ENCODE data around the gene PER1.

PER1 gene

GRCh38 chr17:8138374-8138671 lies 13.9 kb downstream of the PER1 start:
- no peak for FAIRE-seq

GRCh38 chr17:8137645-8138373 lies 14.4 kb downstream of the PER1 start:
- FAIRE-seq, result no peak

DNA sequence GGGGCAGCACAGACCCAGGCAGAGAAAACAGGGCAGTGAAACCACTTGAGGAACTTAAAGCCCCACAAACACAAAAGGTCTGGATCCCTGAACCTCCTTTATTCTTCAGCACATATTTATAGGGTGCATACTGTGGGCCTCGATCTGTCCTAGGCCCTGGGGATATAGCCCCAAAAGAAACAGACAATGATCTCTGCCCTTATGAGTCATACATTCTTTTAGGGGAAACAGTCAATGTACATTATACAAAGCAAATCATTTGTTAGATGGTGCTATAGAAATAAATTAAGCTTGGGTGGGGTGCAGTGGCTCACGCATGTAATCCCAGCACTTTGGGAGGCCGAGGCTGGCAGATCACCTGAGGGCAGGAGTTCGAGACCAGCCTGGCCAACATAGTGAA lies 18.3 kb downstream of the PER1 start:
- no peak for FAIRE-seq

GRCh38 chr17:8133399-8133798 lies 18.8 kb downstream of the PER1 start:
- no peak for FAIRE-seq

GRCh38 chr17:8131844-8132441 lies 20.3 kb downstream of the PER1 start:
- FAIRE-seq, result no peak

GRCh38 chr17:8128125-8128784 lies 23.9 kb downstream of the PER1 start:
- no peak for FAIRE-seq

- no peak for FAIRE-seq
Observed at GRCh38 chr17:8126491-8127066, 25.6 kb downstream of the PER1 start.

DNA sequence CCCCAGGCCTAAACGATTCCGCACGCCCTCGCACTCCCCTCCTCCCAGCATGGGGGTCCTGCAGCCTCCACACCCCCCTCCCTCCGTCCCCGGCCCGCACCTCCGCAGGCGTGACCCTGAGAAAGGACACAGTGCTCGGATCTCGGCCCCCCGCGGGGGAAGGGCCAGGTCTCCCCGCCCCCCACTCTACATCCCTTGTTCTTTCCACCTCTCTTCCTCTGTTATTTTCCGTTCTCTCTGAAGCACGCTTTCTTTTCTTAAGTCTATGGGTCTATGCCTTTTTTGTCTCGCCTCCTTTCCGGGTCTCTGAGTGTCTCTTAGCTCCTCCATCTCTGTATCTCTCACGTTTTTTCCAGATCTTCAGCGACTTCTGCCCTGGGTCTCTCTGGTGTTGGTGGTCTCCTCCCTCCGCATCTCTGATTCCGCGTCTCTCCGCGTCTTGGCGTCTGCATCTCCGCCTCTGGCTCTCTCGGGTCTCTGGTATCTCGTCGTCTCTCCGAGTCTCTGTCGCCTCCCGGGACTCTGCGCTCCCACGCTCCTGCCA lies 26.2 kb downstream of the PER1 start:
- no peak for FAIRE-seq

GRCh38 chr17:8125154-8125946 lies 26.9 kb downstream of the PER1 start:
- no peak for FAIRE-seq

DNA sequence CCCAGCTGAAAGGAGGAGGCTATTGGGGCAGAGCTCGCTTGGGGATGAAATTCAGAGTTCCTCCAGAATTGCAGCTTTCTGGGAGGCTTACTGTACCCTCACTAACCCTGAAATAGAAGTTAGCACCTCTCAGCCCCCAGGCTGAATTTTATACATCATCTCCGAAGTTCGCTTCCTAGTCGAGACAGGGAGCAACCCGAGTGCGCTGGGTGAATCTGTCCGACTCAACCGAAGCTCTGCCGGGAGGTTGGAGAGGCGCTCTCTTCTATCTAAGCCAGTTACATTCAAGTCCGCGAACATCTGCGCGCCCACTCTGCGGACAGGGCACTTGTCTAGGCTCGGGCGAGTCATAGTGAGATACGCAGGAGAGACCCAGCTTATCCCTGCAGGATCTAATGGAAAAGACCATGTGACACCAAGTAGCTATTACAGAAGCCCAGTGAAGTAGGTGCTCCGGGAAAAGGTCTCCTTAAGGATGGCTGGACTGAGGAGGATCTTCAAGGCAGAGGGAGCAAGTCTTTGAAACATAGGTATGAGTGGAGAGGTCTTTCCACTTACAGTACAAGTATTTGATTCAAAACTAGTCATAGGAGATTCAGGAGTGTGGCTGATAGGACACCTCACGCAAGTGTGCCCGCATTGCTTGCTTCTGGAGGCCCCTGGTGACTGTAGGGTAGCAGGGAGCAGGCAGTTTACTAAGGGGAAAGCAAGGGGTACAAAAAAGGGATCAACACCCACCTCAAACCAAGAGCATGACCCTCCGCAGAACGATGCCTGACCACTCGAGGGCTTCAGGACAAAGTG lies 27.7 kb downstream of the PER1 start:
- no peak for FAIRE-seq

GRCh38 chr17:8123695-8124349 lies 28.4 kb downstream of the PER1 start, which contains the start of gene HES7:
HES7 (minus strand) TSS chr17:8124106; CDS start chr17:8124084, 22 bp downstream.
- no peak for FAIRE-seq

DNA sequence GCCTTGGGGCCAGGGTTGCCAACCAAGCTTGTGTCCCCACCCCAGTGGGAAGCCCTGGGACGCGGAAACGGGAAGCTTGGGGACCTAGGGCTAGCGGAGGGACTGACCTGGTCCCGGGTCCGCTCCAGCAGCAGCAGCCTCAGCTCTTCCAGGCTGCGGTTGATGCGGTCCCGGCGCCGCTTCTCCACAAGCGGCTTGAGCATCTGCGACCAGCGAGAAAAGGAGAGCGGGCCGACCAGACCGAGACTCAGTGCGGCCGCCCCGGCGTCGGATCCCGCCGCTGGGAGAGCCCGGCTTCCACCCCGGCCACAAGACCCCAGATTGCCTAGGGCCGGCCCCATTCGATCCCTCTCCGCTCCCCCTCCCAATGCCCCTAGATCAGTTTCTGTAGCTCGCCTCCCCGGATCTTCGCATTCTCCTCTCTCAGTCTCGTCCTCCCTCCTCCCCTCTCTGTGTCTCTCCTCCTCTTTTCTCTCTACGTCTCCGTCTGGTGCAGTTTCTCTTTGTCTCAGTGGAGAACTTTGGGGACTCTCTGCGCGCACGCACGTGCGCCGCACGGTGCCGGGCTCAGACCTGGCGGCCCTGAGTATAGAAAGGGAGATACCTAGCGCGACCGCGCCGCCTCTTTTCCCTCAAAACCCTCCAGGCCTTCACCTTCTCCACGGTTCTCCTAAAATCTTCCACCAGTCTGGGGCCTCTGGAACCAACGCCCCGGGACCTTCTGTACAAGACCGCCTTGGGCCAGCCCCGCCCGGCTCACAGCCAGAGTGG lies 29.1 kb downstream of the PER1 start:
- no peak for FAIRE-seq

DNA sequence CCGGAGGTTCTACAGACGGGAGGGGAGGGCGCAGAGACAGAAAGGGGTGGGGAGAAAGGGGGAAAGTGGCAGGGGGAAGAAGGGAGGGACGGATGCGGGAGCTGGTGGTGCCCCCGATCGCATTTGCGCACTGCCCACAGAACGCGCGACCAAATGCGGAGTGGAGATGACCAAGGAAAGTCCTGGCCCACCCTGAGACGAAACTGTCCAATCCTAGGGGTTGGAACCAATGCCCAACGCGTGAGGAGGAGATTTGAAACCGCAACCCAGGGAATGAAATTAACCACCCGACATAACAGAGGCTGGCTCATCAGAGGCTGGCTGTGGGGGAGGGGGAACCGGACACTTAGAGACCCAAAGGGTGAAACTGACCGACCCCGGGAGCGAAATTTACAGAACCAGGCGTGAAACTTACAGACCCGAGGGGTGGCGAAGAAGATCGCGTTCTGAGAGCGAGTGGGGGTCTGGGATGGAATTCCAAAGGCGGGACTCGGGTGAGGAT lies 29.7 kb downstream of the PER1 start:
- FAIRE-seq, result no peak

DNA sequence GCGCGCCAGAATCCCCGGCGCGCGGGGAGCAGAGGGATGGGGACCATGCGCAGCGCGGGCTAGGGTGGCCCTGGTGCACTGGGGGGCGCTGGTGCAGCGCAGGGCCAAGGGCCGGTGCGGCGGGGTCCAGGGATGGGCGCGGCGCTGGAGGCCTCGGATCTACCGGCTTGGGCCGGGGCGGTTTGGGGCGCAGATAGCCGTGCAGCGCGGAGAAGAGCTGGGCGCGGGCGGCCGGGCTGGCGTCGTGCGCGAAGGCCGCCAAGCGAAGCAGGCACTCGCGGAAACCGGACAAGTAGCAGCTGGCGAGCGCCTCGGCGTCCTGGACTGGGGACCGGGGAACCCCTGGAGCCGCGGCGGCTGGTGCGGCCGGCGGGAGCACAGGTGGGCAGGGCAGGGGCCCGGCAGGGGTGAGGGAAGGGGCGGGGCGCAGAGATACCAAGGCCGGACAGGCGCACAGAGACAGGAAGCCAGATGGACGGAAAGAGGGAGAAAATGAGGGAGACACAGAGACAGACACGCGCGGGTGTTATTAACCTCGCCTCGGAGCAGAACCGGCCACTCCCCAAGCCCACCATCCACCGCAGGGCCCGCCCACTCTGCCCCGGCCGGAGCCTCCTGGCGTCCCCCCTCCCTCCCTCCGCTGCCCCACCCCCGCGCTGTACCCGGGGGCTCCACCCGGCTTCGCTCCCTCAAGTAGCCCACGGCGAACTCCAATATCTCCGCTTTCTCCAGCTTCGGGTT lies 30.4 kb downstream of the PER1 start:
- FAIRE-seq, result no peak

- FAIRE-seq, result no peak
Observed at GRCh38 chr17:8121407-8121680, 30.9 kb downstream of the PER1 start.

DNA sequence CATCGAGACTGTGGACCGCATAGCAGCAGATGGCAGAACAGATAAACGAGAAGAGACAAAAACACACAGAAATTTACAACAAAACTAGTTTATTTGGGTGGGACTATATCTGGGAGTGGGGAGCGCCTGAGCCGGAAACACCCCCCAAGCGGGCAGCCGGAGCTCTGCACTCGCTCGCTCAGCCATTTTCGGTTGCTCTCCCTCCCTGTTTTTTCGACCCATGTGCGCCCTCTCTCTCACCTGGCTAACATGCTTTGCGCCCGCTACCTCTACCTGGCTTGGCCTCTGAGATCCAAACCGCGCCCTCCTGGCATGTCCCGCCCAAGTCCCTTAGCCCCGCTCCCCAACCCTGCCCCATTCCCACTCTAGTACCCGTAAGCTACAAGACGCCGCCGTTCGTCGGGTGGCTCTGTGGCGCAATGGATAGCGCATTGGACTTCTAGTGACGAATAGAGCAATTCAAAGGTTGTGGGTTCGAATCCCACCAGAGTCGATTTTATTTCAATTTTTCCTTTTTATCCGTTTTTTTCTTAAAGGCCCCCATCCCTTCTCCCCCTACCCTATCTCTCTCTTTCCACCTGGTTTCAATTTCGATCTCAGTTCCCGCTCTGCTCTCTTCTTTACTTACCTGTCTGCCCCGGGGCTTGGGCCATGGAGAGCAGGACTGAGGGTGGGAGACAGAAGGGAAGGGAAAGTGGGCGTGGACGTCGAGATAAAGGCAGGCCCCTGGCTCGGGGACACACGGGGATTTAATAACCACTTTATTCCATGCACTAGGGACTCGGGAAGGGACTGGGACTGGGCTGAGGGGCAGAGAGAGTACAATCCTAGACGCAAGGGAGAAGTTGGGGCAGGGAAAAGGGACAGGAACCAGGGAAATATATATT lies 31.4 kb downstream of the PER1 start:
- FAIRE-seq, result no peak

GRCh38 chr17:8119581-8120519 lies 32.4 kb downstream of the PER1 start:
- peak; percentile 87 for FAIRE-seq

Data from endometrium (tissue), 2 donors.